NCI-H146 (cell line): ENCODE data around the gene SYT7.
"Not testable (repeated sequence)": the region's sequence is repeated elsewhere in the genome, so short reads cannot be mapped to it uniquely, and the experiment has no call there.

ENCODE experiments used
- DNase-seq: peaks from one replicate; lab custom pipeline; 2025; lab: John Stamatoyannopoulos, UW

Gene SYT7, protein sequence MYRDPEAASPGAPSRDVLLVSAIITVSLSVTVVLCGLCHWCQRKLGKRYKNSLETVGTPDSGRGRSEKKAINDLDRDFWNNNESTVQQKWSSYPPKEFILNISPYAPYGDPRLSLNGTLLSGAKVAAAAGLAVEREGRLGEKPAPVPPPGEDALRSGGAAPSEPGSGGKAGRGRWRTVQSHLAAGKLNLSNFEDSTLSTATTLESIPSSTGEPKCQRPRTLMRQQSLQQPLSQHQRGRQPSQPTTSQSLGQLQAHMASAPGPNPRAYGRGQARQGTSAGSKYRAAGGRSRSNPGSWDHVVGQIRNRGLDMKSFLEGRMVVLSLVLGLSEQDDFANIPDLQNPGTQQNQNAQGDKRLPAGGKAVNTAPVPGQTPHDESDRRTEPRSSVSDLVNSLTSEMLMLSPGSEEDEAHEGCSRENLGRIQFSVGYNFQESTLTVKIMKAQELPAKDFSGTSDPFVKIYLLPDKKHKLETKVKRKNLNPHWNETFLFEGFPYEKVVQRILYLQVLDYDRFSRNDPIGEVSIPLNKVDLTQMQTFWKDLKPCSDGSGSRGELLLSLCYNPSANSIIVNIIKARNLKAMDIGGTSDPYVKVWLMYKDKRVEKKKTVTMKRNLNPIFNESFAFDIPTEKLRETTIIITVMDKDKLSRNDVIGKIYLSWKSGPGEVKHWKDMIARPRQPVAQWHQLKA

DNA sequence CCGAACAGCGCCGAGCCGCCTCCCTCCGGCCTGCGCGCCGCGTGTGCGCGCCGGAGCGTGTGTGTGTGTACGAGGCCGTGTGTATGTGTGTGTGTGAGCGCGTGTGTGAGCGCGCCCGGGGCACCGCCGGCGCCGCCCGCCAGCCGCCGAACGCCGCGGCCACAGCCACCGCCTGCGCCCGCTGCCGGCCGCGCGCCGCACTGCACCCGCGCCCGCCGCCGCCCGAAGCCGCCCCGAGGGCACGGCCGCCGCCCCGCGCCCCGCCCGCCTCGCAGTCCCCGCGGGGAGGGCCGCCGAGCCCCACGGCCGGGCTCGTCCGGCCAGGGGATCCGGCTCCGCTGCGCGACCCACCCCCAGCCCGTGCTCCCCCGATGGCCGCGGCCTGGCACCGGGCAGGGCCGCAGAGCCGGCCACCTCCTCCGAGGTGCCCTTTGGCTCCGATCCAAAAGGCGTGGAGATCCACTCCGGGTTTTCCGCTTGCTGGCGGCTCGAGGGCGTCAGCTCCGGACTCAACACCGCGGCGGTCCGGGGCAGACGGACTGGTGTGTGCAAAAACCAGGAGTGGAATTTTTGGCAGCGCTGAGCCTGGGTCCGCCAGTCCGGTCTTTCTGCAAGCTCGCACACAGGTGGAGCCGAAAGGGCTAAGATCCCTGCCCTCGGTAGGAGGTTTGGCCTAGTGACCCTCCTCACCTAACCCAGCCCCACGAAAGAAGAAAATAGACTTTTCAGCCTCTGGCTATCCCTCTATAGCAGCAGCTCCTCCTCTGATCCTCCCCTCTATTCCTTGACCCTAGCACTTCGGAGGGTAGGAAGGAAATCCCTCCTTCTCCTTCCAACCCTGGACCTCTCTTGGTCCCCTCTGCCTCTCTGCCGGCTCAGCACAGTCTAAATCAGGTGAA, at the start of gene SYT7:
Gene SYT7 (minus strand): TSS at position 47 of the 899 bp plus-strand sequence. CDS start 256 bp downstream, outside the sequence.
- DNase-seq: peak; percentile 95

DNA sequence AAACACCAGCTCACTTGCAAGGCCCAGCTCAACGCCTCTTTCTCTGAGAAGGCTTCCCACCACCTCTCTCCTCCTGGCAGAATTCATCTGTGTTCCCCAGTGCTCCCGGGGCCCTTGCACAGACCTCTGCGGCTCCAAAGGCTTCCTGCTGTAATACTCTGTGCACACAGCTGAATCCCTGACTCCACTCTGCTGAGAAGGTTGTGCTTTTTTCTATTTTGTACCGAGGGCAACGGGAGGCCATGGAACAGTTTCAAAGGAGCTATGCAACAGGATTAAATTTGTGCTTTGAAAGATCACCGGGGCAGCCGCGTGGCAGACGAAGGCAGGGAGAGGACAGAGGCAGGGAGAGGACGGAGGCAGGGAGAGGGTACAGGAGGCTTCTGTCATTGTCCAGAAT, 49.2 kb upstream of the SYT7 start:
- DNase-seq: no peak

GRCh38 chr11:61629082-61629833, 48.4 kb upstream of the SYT7 start:
- no peak for DNase-seq

GRCh38 chr11:61628662-61628970, 47.7 kb upstream of the SYT7 start:
- no peak for DNase-seq

GRCh38 chr11:61627850-61628661, 47.2 kb upstream of the SYT7 start:
- DNase-seq: peak; percentile 74

GRCh38 chr11:61626580-61627380, 45.9 kb upstream of the SYT7 start:
- peak; percentile 74 for DNase-seq

DNA sequence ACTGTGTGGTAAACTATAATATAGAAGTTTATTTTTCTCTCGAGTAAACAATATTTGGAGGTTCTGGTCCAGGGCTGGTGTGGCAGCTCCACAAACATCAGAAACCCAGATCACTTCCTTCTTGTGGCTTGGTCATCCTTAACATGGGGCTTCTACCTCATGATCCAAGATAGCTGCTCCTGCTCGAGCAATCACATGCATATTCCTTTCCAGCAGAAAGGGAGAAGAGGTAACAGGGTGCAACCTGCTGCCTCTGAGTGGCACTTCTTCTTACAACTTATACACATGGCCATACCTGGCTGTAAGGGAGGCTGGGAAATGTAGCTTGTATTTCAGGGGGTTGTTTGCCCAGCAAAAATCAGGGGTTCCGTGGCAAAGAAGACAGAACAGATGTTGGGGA, 44.6 kb upstream of the SYT7 start:
- no peak for DNase-seq

- DNase-seq: no peak
These were observed 41.2 kb upstream of the SYT7 start for GRCh38 chr11:61621917-61622585.

DNA sequence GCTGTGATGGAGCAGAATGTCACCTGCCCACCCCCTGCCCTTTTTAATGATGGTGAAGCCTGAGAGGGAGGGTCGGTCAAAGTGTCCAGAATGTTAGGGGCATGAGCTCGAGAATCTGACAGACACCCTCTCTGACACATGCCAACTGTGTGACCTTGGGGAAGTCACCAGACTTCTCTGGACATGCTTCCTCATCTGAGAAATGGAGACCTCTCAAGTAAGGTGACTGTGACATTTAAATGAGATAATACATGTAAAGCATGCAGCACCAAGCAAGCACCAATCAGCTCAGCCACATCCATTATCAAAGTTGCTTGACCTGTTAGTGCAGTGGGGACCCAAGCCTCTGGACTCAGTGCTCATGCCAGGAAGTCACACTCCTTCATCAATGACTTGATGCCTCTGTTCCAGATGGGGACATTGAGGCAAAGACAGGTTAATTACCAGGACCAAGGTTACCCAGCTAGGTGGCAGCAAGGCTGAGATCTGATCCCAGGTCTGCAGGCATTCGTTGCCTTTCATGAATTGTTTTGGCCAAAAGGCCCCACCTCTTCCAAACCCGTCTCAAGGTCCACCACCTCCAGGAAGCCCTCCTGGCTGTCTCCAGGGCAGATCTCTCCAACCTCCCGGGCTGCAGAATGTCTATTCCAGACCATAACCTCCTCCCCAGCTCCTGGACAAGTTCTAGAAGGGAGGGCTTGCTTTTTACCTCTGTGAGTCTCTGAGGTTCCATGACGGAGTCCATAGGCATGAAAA, 38.8 kb upstream of the SYT7 start:
- DNase-seq: no peak

DNA sequence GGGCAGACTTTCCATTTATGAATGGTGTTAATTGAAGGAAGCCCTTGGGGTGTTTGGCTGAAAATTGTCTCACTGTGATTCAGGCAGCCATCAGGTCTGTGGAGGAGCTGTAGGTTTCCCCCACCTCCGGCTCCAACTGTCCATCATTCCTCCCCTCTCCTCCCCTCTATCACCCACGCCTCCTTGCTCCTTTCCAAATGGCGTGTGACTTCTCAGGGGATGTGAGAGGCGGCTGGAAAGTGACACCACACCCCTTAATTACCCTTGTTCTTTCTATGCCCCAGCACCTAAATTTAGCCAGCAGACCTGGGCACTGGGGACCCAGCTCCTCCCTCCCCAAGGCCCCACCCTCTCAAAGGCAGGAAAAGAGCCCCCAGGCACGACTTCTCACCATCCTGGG, 38.1 kb upstream of the SYT7 start:
- peak; percentile 56 for DNase-seq

DNA sequence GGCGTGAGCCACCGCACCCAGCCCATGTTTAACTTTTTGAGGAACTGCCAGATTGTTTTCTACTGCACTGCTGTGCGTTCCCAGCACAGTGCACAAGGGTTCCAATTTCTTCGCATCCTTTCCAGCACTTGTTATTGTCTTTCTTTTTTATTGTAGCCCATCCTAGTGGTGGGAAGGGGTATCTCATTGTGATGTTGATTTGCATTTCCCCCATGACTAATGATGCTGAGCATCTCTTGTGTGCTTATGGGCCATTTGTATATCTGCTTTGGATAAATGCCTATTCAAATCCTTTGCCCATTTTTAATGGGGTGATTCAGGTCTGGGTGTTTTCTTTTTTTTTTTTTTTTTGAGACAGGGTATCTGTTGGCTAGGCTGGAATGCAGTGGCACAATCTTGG, 36.6 kb upstream of the SYT7 start:
- DNase-seq: no peak

DNA sequence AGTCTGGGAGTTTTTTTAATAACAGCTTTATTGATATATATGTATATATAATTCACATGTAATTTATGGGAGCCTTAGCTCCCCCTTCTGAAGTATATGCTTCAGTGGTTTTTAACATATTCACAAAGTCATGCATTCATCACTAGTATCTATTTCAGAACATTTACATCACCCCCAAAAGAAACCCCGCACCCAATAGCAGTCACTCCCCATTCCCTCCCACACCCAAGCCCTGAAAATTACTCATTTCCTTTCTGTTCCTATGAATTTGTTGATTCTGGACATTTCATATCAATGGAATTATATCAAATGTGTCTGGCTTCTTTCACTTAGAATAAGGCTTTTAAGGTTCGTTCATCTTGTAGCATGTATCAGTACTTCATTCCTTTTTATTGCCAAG, 35.6 kb upstream of the SYT7 start:
- no peak for DNase-seq

- DNase-seq: not testable (repeated sequence)
These were observed 33.9 kb upstream of the SYT7 start for GRCh38 chr11:61614782-61615181.

DNA sequence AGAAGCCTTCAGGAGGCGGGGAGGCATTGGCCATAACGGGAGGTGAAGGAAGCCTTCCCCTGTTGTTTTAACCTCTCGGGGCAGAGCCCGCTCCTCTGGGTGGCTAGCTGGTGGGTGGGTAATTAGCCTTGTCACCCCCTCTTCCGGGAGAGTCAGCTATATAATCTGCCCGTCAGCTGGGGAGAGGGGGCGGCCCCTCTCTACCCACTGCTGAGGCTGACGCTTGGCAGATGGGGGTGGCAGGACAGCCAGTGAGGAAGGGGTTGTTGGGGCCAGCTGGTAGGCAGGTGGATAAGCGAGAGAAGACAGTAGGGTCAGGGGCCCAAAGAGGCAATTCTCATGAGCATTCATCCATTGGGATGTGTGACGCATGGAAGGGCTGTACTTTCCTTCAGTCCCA, 33.0 kb upstream of the SYT7 start:
- DNase-seq: no peak

GRCh38 chr11:61613051-61613450, 32.2 kb upstream of the SYT7 start:
- DNase-seq: no peak

- DNase-seq: no peak
These were observed 30.4 kb upstream of the SYT7 start for GRCh38 chr11:61611309-61611708.

GRCh38 chr11:61610905-61611304, 30.0 kb upstream of the SYT7 start:
- DNase-seq: no peak

DNA sequence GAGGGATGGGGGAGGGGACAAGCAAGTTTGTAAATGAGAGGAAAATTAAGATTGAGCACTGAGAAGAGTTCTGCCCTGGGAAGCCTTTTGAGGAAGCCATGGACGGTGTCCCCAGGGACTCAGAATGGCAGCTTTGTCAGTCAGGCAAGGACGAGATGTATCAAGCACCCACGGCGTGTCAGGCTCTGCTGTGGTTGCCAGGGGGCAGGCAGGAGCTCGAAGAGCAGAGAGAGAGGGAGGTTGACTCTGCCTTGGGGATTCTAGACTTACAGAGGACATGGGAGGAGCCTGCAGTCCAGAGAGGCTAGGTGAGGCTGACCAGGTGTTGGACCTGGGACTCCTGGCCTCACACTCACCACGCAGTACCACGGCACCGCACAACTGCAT, 29.1 kb upstream of the SYT7 start:
- DNase-seq: peak; percentile 40
